Loucy (cell line): Measurements from ENCODE around the gene SYT1.
"Not testable (repeated sequence)": the region's sequence is repeated elsewhere in the genome, so short reads cannot be mapped to it uniquely, and the experiment has no call there.

ENCODE experiments used
- EZH2phosphoT487 ChIP-seq: fragments of 200-600 bp; IDR thresholded peaks from 2 replicates; pipeline ENCODE4 v1.6.1; 2018; ENCODE audit warnings: antibody characterized with exemption, mild to moderate bottlenecking, moderate library complexity, borderline replicate concordance
- TF ChIP-seq, protein P1 (sequence below): fragments of 200-600 bp; sonication (generic); conservative IDR thresholded peaks from 2 replicates; pipeline ENCODE4 v1.5.1; 2014; ENCODE audit warnings: mild to moderate bottlenecking, antibody characterized with exemption, low read length

DNA sequence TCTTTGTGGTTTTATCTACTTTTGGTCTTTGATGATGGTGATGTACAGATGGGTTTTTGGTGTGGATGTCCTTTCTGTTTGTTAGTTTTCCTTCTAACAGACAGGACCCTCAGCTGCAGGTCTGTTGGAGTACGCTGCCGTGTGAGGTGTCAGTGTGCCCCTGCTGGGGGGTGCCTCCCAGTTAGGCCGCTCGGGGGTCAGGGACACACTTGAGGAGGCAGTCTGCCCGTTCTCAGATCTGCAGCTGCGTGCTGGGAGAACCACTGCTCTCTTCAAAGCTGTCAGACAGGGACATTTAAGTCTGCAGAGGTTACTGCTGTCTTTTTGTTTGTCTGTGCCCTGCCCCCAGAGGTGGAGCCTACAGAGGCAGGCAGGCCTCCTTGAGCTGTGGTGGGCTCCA is 180.2 kb downstream of the SYT1 start:
- TF ChIP-seq, protein P1, sequence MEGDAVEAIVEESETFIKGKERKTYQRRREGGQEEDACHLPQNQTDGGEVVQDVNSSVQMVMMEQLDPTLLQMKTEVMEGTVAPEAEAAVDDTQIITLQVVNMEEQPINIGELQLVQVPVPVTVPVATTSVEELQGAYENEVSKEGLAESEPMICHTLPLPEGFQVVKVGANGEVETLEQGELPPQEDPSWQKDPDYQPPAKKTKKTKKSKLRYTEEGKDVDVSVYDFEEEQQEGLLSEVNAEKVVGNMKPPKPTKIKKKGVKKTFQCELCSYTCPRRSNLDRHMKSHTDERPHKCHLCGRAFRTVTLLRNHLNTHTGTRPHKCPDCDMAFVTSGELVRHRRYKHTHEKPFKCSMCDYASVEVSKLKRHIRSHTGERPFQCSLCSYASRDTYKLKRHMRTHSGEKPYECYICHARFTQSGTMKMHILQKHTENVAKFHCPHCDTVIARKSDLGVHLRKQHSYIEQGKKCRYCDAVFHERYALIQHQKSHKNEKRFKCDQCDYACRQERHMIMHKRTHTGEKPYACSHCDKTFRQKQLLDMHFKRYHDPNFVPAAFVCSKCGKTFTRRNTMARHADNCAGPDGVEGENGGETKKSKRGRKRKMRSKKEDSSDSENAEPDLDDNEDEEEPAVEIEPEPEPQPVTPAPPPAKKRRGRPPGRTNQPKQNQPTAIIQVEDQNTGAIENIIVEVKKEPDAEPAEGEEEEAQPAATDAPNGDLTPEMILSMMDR, result not testable (repeated sequence)
- TF ChIP-seq EZH2phosphoT487, result not testable (repeated sequence)
